ENCODE data around the gene RPS6KB1.

RPS6KB1 gene

DNA sequence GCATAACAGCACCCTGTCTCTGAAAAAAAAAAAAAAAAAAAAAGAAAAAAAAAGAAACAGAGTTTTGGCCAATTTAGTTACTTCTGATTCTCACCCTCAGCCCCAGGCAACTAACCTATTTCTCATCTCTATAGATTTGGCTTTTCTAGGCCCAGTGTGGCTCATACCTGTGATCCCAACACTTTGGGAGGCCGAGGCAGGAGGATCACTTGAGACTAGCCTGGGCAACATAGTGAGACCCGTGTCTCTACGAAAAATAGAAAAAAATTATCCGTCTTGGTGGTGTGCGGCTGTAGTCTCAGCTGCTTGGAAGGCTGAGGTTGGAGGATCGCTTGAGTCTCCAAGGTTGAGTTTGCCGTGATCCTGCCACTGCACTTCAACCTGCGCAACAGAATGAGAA lies 8.7 kb downstream of the RPS6KB1 start:
- H3K4me2 ChIP-seq (ENCODE audit: insufficient read depth, low read length): no peak overlapping the region
- H3K4me1 ChIP-seq (ENCODE audit: insufficient read depth, low read length): peaks cover 4% of the 10 kb centered on the region
- H4K20me1 ChIP-seq (ENCODE audit: insufficient read depth, low read length): peaks cover 28% of the 10 kb centered on the region
- DNase-seq (no peak), ATAC-seq (ENCODE audit: insufficient read depth, low read depth) (no peak)
- no peak overlapping the region for H3K4me3 ChIP-seq (ENCODE audit: low read depth in 1 of 2, low read length in 2 of 2)
- no peaks in the 10 kb centered on the region for H3K9me3 ChIP-seq (ENCODE audit: insufficient read depth, low read length, severe bottlenecking)
- no peaks in the 10 kb centered on the region for H3K27me3 ChIP-seq (ENCODE audit: insufficient read depth, low read length, poor library complexity)
- H3K36me3 ChIP-seq (ENCODE audit: insufficient read depth, low read length): peaks cover 8% of the 10 kb centered on the region
- no peak overlapping the region for H3K9ac ChIP-seq (ENCODE audit: low read depth, low read length)
- no peak overlapping the region for H3K27ac ChIP-seq (ENCODE audit: low read length)
- no peak overlapping the region for H2AFZ ChIP-seq (ENCODE audit: low read depth, low read length)
- H3K79me2 ChIP-seq (ENCODE audit: insufficient read depth, low read length): peaks cover 96% of the 10 kb centered on the region
- no peak for TF ChIP-seq EZH2 (IDR thresholded peaks at IDR 0.05; ENCODE audit: borderline replicate concordance, low read depth, low read length, severe bottlenecking)
- TF ChIP-seq, protein P1, sequence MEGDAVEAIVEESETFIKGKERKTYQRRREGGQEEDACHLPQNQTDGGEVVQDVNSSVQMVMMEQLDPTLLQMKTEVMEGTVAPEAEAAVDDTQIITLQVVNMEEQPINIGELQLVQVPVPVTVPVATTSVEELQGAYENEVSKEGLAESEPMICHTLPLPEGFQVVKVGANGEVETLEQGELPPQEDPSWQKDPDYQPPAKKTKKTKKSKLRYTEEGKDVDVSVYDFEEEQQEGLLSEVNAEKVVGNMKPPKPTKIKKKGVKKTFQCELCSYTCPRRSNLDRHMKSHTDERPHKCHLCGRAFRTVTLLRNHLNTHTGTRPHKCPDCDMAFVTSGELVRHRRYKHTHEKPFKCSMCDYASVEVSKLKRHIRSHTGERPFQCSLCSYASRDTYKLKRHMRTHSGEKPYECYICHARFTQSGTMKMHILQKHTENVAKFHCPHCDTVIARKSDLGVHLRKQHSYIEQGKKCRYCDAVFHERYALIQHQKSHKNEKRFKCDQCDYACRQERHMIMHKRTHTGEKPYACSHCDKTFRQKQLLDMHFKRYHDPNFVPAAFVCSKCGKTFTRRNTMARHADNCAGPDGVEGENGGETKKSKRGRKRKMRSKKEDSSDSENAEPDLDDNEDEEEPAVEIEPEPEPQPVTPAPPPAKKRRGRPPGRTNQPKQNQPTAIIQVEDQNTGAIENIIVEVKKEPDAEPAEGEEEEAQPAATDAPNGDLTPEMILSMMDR (IDR thresholded peaks at IDR 0.05; ENCODE audit: borderline replicate concordance, extremely low read depth, low read length, poor library complexity, severe bottlenecking): no peak

DNA sequence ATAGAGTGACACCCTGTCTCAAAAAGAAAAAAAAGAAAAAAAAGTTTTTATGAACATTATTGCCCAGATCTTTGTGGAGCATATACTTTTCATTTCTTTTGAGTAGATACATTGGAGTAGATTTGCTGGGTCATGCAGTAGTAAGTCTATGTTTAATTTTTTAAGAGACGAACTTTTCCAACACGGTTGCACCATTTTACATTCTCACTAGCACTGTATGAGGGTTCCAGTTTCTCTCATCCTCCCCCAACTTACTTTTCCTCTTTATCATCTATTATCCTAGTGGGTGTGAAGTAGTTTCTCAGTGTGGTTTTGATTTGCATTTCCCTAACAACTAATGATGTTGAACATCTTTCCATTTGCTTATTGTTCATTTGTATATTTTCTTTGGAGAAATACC lies 10.5 kb downstream of the RPS6KB1 start:
- Histone ChIP-seq H3K4me2 (ENCODE audit: insufficient read depth, low read length) (no peak overlapping the region), H2AFZ (ENCODE audit: low read depth, low read length) (no peak overlapping the region), H3K9ac (ENCODE audit: low read depth, low read length) (no peak overlapping the region), H3K27me3 (ENCODE audit: insufficient read depth, low read length, poor library complexity) (no peaks in the 10 kb centered on the region), H3K9me3 (ENCODE audit: insufficient read depth, low read length, severe bottlenecking) (no peaks in the 10 kb centered on the region), H3K79me2 (ENCODE audit: insufficient read depth, low read length) (peaks cover 95% of the 10 kb centered on the region), H3K4me3 (ENCODE audit: low read depth in 1 of 2, low read length in 2 of 2) (no peak overlapping the region), H4K20me1 (ENCODE audit: insufficient read depth, low read length) (peaks cover 39% of the 10 kb centered on the region), H3K36me3 (ENCODE audit: insufficient read depth, low read length) (peaks cover 10% of the 10 kb centered on the region; the same call in 1 of the 2 replicates), H3K27ac (ENCODE audit: low read length) (no peak overlapping the region), H3K4me1 (ENCODE audit: insufficient read depth, low read length) (0 out of 2 replicates have a peak, but pooled peaks cover 3% of the 10 kb centered on the region)
- DNase-seq (no peak), ATAC-seq (ENCODE audit: insufficient read depth, low read depth) (no peak)
- TF ChIP-seq, protein P1 (IDR thresholded peaks at IDR 0.05; ENCODE audit: borderline replicate concordance, extremely low read depth, low read length, poor library complexity, severe bottlenecking): no peak
- no peak for TF ChIP-seq EZH2 (IDR thresholded peaks at IDR 0.05; ENCODE audit: borderline replicate concordance, low read depth, low read length, severe bottlenecking)

DNA sequence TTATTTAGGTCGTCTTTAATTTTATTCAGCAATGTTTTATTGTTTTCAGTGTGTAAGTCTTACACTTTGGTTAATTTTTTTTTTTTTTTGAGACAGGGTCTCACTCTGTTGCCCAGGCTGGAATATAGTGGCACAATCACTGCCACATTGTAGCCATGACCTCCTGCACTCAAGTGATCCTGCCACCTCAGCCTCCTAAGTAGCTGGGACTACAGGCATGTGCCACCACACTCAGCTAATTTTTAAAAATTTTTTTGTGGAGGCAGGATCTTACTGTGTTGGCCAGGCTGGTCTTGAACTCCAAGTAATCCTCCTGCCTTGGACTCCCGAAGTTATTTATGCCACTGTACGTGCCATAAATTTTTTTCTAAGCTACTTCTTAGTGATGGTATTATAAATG lies 14.5 kb downstream of the RPS6KB1 start:
- Histone ChIP-seq H3K27ac (ENCODE audit: low read length) (no peak overlapping the region), H3K9ac (ENCODE audit: low read depth, low read length) (no peak overlapping the region), H3K36me3 (ENCODE audit: insufficient read depth, low read length) (peaks cover 23% of the 10 kb centered on the region), H3K4me2 (ENCODE audit: insufficient read depth, low read length) (no peak overlapping the region), H3K79me2 (ENCODE audit: insufficient read depth, low read length) (peaks cover 79% of the 10 kb centered on the region), H3K27me3 (ENCODE audit: insufficient read depth, low read length, poor library complexity) (no peaks in the 10 kb centered on the region), H2AFZ (ENCODE audit: low read depth, low read length) (no peak overlapping the region), H3K4me3 (ENCODE audit: low read depth in 1 of 2, low read length in 2 of 2) (no peak overlapping the region), H4K20me1 (ENCODE audit: insufficient read depth, low read length) (peaks cover 24% of the 10 kb centered on the region), H3K4me1 (ENCODE audit: insufficient read depth, low read length) (0 out of 2 replicates have a peak, but pooled peaks cover 3% of the 10 kb centered on the region), H3K9me3 (ENCODE audit: insufficient read depth, low read length, severe bottlenecking) (no peaks in the 10 kb centered on the region)
- DNase-seq (no peak), ATAC-seq (ENCODE audit: insufficient read depth, low read depth) (no peak)
- TF ChIP-seq, protein P1 (IDR thresholded peaks at IDR 0.05; ENCODE audit: borderline replicate concordance, extremely low read depth, low read length, poor library complexity, severe bottlenecking): no peak
- no peak for TF ChIP-seq EZH2 (IDR thresholded peaks at IDR 0.05; ENCODE audit: borderline replicate concordance, low read depth, low read length, severe bottlenecking)
